Thoracic aorta (tissue), 2 donors: Measurements from ENCODE around the gene SIPA1L3. TPM values are rescaled to one million over a fixed set of nuclear protein-coding genes. Genes with fewer than 3 reads are reported as not detected.

Experiments used
- ATAC-seq: fragments of 150-250 bp; one replicate; pipeline ENCODE4 v1.8.0; 2017; ENCODE audit warnings: low read depth; ENCODE audit not compliant: insufficient number of reproducible peaks, low FRiP score
- DNase-seq: peaks from one replicate; pipeline ENCODE4 v3.0.0-alpha.2; 2020; ENCODE audit warnings: low spot score
- H3K27ac ChIP-seq, 2 donors: fragments of 200-600 bp; sonication (generic); 1 replicate in 1 of 2; 2 replicates in 1 of 2; pipeline ENCODE4 v1.5.1; 2016; ENCODE audit warnings: mild to moderate bottlenecking in 2 of 2, moderate library complexity in 2 of 2
- H3K27me3 ChIP-seq: fragments of 200-600 bp; sonication (generic); replicated peaks from 2 replicates; pipeline ENCODE4 v1.6.0; 2016; ENCODE audit warnings: mild to moderate bottlenecking; ENCODE audit not compliant: insufficient read depth
- H3K36me3 ChIP-seq: fragments of 200-600 bp; sonication (generic); one replicate; pipeline ENCODE4 v1.5.1; 2016
- H3K4me1 ChIP-seq, 2 donors: fragments of 200-600 bp; sonication (generic); 1 replicate in 1 of 2; 2 replicates in 1 of 2; pipeline versions ENCODE4 v1.5.1 to v1.6.0; 2016; ENCODE audit warnings: low read depth in 2 of 2, mild to moderate bottlenecking in 1 of 2; ENCODE audit not compliant: control insufficient read depth in 1 of 2
- H3K4me3 ChIP-seq: fragments of 200-600 bp; sonication (generic); 2 replicates; pipeline ENCODE4 v1.5.1; 2016; ENCODE audit warnings: mild to moderate bottlenecking
- H3K9me3 ChIP-seq: fragments of 200-600 bp; sonication (generic); 2 replicates; pipeline ENCODE4 v1.5.1; 2016
- total RNA-seq, 2 donors: library from RNA; depleted of rRNA; stranded (reverse); fragments of >200 nt; gene quantifications; one replicate each; pipeline versions ENCODE4 v1.1.0 to v1.2.3, GENCODE V29; 2016
- TF ChIP-seq, protein P1 (sequence below): fragments of 200-600 bp; sonication (generic); IDR thresholded peaks from one replicate; pipeline ENCODE4 v1.5.1; 2019; ENCODE audit warnings: antibody characterized with exemption

SIPA1L3 gene
- total RNA-seq, 2 donors from 2014 or later = 14.5 to 39.4 TPM

- no peaks in the 10 kb centered on the region for H3K9me3 ChIP-seq
- H3K27ac ChIP-seq = no peak overlapping the region
- peaks cover 17% of the 10 kb centered on the region for H3K36me3 ChIP-seq
- DNase-seq (no peak), ATAC-seq (no peak)
- no peak overlapping the region for H3K4me3 ChIP-seq
- TF ChIP-seq, protein P1, sequence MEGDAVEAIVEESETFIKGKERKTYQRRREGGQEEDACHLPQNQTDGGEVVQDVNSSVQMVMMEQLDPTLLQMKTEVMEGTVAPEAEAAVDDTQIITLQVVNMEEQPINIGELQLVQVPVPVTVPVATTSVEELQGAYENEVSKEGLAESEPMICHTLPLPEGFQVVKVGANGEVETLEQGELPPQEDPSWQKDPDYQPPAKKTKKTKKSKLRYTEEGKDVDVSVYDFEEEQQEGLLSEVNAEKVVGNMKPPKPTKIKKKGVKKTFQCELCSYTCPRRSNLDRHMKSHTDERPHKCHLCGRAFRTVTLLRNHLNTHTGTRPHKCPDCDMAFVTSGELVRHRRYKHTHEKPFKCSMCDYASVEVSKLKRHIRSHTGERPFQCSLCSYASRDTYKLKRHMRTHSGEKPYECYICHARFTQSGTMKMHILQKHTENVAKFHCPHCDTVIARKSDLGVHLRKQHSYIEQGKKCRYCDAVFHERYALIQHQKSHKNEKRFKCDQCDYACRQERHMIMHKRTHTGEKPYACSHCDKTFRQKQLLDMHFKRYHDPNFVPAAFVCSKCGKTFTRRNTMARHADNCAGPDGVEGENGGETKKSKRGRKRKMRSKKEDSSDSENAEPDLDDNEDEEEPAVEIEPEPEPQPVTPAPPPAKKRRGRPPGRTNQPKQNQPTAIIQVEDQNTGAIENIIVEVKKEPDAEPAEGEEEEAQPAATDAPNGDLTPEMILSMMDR = no peak
- no peaks in the 10 kb centered on the region for H3K4me1 ChIP-seq
- H3K27me3 ChIP-seq = no peaks in the 10 kb centered on the region
These were observed 208.3 kb downstream of the SIPA1L3 start for GRCh38 chr19:38115271-38115802.

GRCh38 chr19:38118176-38118575 lies 211.2 kb downstream of the SIPA1L3 start:
- H3K9me3 ChIP-seq = no peaks in the 10 kb centered on the region
- H3K4me3 ChIP-seq = no peak overlapping the region
- H3K4me1 ChIP-seq = no peaks in the 10 kb centered on the region
- peaks cover 23% of the 10 kb centered on the region for H3K36me3 ChIP-seq
- DNase-seq (no peak), ATAC-seq (no peak)
- TF ChIP-seq, protein P1 = no peak
- no peak overlapping the region for H3K27ac ChIP-seq
- no peaks in the 10 kb centered on the region for H3K27me3 ChIP-seq

DNA sequence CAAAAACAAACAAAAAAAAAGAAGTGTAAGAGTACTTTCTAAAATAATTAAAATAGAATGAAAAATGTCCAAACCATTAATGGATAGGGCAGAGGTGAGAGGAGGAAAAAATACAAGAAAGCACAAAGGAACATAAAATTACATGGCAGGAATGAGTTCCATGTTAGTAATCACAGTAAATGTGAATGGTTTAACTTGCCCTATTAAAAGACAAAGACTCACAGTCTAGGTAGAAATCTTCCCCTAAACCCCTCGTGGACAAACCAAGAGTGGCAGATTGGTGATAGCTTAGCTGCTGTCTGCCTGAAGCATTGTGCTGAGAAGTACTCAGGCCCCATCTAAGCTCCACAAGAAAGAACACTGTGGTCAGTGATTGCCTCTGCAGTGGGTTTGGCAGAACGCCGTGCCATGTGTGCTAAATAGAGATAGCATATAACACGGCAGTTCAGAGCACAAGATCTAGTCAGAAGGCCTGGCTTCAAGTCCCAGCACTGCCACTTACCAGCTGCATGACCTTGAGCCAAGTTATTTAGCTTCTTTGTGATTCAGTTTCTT lies 213.5 kb downstream of the SIPA1L3 start:
- H3K36me3 ChIP-seq = peaks cover 23% of the 10 kb centered on the region

DNA sequence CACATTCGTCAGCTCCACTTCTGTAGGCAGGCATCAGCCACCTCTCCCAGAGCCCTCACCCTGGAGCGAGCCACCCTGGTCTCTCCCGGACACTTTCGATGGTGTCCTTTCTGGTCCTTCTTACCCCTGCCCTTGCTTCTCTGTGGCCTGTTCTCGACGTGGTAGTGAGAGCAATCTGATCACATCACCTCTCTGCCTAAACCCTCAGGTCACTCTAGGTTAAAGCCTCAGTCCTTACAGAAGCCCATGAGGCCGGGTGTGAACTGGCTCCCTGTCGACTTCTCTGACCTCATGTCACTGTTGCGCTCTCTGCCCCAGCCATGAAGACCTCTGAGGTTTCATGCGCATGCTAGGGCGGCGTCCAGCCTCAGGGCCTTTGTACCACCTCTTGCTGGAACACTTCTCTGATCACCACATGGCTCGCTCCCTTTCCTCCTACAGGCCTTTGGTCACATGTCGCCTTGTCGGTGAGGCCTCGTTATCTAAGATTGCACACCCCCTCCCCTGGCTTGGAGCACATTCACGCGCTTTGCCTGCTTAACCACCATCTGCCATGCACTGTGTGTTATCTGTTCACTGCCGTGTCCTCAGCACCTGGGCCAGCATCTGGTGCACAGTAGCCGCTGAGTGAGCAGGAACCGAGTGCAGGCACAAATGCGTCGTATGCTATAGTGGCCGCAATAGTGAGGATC lies 215.5 kb downstream of the SIPA1L3 start:
- ATAC-seq (no peak), DNase-seq (no peak)
- Histone ChIP-seq H3K4me1 (no peaks in the 10 kb centered on the region), H3K36me3 (peaks cover 23% of the 10 kb centered on the region), H3K9me3 (no peaks in the 10 kb centered on the region), H3K27me3 (no peaks in the 10 kb centered on the region), H3K4me3 (no peak overlapping the region), H3K27ac (no peak overlapping the region)
- TF ChIP-seq, protein P1 = no peak

More for the DNA sequence above, 213.5 kb downstream of the SIPA1L3 start:
- H3K4me3 ChIP-seq = no peak overlapping the region
- no peak overlapping the region for H3K27ac ChIP-seq
- DNase-seq (no peak), ATAC-seq (no peak)
- H3K27me3 ChIP-seq = no peaks in the 10 kb centered on the region
- no peaks in the 10 kb centered on the region for H3K4me1 ChIP-seq
- H3K9me3 ChIP-seq = no peaks in the 10 kb centered on the region
- TF ChIP-seq, protein P1 = no peak

DNA sequence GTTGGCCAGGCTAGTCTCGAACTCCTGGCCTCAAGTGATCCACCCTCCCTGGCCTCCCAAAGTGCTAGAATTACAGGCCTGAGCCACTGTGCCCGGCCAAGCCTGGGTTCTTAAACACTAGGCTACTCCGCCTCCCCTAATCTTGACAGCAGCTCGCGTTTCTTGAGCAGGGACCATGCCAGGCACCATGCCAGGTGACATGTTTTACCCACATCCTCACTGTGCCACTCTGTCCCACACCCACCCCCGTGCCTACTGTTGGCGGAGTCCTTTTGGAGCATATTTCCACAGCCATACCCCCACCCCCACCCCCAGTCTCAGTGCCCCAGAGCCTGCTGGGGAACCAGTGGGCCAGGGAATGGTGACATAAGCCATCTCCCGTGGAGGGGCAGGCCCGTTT lies 218.2 kb downstream of the SIPA1L3 start:
- ATAC-seq (no peak), DNase-seq (no peak)
- peaks cover 14% of the 10 kb centered on the region for H3K36me3 ChIP-seq

More for the DNA sequence above, 218.2 kb downstream of the SIPA1L3 start:
- no peaks in the 10 kb centered on the region for H3K4me1 ChIP-seq
- H3K4me3 ChIP-seq = no peak overlapping the region
- no peaks in the 10 kb centered on the region for H3K27me3 ChIP-seq
- H3K27ac ChIP-seq = no peak overlapping the region
- TF ChIP-seq, protein P1 = no peak
- no peaks in the 10 kb centered on the region for H3K9me3 ChIP-seq
